ENCODE measurements around the gene PTPN23.
A peak's percentile ranks its signal among the peaks of the same experiment; 100 is the strongest.
"Not testable (repeated sequence)": the region's sequence is repeated elsewhere in the genome, so short reads cannot be mapped to it uniquely, and the experiment has no call there.

PTPN23 gene, protein sequence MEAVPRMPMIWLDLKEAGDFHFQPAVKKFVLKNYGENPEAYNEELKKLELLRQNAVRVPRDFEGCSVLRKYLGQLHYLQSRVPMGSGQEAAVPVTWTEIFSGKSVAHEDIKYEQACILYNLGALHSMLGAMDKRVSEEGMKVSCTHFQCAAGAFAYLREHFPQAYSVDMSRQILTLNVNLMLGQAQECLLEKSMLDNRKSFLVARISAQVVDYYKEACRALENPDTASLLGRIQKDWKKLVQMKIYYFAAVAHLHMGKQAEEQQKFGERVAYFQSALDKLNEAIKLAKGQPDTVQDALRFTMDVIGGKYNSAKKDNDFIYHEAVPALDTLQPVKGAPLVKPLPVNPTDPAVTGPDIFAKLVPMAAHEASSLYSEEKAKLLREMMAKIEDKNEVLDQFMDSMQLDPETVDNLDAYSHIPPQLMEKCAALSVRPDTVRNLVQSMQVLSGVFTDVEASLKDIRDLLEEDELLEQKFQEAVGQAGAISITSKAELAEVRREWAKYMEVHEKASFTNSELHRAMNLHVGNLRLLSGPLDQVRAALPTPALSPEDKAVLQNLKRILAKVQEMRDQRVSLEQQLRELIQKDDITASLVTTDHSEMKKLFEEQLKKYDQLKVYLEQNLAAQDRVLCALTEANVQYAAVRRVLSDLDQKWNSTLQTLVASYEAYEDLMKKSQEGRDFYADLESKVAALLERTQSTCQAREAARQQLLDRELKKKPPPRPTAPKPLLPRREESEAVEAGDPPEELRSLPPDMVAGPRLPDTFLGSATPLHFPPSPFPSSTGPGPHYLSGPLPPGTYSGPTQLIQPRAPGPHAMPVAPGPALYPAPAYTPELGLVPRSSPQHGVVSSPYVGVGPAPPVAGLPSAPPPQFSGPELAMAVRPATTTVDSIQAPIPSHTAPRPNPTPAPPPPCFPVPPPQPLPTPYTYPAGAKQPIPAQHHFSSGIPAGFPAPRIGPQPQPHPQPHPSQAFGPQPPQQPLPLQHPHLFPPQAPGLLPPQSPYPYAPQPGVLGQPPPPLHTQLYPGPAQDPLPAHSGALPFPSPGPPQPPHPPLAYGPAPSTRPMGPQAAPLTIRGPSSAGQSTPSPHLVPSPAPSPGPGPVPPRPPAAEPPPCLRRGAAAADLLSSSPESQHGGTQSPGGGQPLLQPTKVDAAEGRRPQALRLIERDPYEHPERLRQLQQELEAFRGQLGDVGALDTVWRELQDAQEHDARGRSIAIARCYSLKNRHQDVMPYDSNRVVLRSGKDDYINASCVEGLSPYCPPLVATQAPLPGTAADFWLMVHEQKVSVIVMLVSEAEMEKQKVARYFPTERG (N-terminal part only)

DNA sequence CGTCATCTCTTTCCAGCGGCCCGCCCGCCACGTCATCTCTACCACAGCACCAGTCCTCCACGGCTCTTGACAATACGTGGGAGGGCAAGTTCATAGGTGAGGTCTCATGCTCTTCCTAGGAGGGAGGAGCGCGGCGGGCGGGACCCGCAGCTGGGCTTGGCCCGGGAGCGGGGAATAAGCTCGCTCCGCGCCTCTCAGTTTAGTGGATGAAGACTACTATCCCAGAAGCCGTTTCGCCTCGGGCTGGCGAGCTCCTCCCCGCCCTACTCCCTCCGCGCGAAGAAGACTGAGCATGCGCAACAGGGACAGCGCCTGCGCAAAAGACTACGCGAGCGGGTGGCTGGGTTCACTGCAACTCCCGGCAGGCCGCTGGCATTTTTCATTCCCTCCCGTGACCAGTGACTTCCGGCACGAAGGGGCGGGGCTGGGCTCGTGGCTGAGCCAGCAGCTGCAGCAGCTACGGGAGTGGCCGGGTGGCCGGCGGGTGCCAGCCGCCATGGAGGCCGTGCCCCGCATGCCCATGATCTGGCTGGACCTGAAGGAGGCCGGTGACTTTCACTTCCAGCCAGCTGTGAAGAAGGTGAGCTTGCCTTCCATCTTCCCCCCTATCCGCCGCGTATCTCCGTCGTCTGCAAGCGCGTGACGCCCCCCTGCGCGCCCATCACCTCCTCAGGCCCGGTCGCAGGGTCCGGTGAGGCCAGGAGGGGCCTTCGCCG, at the start of gene PTPN23:
Gene PTPN23 (plus strand): TSS at position 421 of the 716 bp plus-strand sequence. CDS start 76 bp downstream, at position 497.
- DNase-seq = peak; percentile 98 to 99

DNA sequence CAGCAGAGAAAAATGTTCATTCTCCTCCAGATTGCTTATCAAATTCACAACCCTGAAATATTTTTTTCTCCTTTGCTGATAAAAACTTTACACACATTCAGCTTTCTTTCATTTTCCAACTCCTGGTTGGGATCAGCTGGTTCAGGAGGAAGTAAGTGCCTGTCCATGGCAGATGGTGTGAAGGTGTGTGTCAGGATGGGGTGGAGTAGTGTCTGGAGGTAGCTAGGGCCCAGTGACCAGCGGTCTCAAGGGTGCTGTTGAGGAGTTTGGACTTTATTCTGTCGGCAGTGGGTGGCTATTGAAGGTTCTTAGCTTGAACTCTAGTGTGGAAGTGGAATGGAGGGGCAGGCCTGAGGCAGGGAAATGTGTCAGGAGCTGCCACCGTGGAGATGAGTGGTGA, 46.9 kb upstream of the PTPN23 start:
- no peak for DNase-seq

DNA sequence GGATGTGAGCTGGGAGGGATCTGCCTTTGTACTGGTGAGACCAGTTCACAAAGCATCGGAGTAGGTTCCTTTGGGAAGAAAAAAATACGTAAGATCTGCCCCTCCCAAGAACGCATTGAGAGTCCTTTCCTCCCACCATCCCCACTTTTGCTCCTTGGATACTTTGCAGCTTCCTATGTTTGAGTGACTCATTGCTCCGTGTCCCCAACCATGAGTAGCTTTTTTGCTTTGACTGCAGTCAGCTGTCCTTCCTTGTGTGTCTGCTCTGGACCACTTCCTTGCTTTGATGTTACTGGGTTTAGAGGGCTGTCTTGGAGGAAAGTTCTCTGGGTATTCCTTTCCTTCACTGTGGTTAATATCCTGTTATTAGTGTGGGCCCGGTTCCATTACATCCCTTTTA, 43.2 kb upstream of the PTPN23 start:
- DNase-seq = no peak

DNA sequence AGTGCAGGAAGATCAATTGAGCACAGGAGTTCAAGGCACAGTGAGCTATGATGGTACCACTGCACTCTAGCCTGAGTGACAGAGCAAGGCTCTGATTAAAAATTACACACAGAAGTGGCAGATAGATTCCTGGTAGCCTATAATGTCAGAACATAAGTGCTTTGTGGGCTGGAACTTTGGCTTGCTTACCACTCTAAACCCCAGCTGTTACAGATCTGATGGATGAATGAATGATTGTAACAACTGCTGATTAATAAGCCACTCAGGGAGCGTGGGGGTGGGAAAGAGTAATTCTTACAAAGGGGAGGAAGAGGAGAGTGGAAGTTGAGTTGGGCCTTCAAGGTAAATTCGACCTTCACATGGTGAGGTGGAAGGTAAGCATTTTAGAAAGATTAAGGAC, 40.9 kb upstream of the PTPN23 start:
- no peak for DNase-seq

DNA sequence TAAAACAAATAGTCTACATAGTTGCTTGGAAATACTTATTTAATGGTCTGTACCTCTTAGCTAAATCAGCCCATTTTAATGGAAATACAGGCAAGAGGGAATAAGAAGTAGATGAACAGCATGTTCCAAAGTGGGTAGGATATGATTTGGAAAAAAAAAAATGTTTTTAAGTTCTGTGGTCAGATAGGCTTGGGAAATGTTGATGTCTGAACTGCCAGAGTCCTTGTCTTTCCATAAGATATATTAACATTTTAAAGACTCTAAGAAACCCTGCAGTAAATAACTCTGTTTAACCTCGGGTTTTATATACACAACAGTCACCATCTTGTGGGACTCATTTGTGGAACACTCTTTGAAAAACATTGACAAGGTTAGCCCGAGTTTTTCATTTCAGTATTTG, 40.0 kb upstream of the PTPN23 start:
- no peak for DNase-seq

DNA sequence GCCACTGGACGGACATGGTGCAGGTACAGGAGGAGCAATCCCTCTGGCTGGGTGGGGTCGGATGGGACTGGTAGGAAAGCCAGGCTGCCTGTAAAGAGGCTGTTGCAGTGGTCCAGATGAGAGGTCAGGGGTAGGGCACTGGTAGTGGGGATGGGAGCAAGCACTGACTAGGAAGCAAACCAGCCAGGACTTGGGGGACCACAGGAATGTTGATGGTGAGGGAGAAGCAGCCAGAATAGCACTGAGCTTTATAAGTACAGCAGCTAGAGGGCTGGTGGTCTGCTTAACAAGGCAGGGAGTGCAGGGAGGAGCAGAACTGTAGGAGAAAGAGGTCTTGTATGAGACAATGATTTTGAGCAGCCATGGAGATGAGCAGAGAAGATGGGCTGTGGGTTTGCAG, 38.7 kb upstream of the PTPN23 start:
- DNase-seq = no peak

DNA sequence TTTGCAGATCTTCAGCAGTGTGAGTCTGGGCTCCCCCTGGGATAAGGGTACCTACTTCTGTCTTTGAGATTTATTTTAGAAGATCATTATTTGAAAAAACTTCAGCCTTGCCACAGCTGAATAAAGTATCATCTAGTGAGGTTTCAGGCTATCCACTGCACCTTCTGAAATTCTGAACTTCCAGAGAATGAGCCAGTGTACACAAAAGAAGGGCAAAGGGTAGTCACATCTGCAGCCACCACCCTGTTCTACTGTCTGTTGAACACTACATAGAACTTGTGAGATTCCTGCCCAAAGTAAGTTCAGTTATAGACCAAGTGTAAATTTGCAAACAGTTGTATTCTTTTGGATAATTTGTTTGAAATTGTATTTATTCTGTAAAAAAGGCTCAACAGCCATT, 38.0 kb upstream of the PTPN23 start:
- DNase-seq = no peak

DNA sequence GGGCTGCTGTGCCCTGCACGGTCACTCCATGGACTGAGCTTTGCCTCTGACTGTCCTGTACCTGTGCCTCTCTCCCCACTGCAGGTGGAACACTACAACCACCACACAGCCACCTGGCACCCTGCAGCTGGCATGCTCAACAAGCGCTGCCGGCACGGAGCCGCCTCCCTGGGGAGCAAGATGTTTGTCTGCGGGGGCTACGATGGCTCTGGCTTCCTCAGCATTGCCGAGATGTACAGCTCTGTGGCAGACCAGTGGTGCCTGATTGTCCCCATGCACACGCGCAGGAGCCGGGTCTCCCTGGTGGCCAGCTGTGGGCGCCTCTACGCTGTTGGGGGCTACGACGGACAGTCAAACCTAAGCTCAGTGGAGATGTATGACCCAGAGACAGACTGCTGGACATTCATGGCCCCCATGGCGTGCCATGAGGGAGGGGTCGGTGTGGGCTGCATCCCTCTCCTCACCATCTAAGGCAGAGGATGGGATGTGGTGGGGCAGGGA, 37.3 kb upstream of the PTPN23 start:
- DNase-seq = no peak

DNA sequence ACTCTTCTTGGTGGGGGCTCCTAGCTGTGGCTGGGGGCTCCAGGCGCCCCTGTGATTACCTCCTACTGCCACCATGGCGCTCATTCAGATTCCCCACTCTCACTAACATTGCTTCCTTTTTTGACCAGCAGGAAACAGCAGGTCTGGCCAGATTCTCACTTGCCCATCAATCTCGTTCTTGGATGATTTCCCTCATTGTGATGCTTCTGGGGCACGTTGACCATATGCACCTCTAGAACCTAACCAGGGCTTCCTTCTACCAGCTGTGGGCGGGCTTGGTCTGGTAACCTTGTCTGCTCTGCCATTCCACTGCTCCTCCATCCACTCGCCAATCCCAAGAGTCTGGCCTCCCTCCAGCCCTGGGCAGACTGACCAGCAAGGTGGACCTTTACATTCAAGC, 35.9 kb upstream of the PTPN23 start:
- DNase-seq = no peak

DNA sequence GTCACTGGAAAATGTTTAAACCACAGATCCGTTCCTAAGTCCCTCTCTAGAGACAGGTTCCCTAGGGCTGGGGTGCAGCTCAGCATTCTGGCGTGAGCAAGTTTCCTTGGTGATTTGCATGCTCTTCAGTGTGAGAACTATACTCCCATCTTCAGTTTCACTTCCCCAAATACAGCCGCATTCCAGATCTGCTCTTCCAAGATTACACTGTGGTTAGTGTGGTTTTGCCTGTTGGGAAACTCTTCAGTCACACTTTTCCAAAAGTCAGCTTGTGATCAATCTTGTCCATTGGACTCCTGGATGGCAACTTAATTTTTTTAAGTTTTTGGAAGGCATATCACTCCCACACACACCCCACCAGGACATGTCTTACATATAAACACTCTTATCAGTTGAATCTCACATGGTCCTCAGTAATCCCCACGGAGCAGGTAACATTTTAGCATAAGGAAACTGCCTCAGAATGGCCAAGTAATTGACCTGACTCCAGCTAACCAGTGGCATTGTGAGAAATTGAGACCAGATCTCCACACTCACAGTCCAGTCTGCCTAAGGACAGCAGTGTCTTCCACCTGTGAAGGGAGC, 33.5 kb upstream of the PTPN23 start:
- peak; percentile 82 to 85 for DNase-seq

DNA sequence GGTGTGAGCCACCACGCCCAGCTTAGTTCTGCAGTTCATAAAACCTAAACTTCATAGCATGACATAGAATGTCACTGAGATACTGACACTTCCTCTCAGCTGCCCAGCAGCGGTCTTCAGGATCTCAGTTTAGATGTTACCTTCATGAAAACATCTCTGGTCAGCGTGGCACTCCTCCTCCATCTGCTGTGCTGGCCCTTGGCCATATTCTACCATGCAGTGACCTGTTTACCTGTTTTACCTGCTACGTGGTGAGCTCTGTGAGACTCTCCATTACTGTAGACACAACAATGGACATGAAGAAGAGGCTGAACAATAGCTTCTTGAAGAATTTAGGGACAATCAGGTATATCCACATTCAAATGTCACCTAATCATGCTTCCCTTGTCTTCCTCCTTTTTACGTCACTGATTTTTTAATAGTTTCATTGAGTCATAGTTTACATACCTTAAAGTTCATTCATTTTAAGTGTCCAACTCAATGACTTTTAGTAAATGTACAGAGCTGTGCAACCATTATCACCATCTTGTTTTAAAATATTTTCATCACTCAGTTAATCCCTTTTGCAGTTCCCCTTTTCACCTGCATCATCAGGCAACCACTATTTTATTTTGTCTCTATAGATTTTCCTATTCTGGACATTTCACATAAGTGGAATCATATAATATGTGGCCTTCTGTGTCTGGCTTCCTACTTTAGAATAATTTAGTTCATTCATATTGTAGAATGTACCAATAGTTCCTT, 32.2 kb upstream of the PTPN23 start:
- DNase-seq = no peak

DNA sequence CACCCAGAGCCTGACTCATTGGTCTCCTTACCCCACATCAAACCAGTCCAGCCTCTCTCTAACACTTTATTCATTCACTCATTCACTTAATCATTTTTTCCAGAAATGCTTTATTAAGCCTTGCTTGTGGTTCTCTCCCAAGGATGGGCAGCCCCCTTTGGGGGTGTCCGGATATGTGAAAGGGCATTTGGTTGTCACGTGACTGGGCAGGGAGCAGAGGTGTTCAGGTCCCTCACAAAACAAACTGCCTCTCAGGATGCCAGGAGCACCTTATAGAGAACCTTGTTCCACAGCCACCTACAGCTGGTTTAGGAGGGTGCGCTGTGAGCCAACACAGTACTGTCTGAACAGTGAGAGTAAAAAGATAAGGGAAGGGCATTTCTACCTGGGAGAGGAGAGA, 25.8 kb upstream of the PTPN23 start:
- no peak for DNase-seq

DNA sequence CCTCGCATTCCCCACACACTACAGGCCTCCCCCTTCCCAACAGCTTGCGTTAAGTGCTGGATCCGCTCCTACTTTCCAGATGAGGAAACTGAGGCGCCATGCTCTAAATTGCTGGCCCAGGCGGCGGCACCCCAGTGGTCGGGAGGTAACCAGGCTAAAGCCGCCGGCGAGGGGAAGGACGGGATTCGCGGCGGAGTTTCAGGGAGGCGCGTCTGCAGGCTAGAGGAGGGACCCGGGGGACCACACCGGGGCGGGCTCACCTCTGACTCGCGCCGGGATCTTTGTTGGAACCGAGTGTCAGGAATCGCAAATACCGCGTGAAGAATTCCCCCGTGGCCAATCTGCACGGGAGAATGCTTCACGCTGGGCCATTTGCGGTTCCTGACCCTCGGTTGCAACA, 24.6 kb upstream of the PTPN23 start:
- no peak for DNase-seq

DNA sequence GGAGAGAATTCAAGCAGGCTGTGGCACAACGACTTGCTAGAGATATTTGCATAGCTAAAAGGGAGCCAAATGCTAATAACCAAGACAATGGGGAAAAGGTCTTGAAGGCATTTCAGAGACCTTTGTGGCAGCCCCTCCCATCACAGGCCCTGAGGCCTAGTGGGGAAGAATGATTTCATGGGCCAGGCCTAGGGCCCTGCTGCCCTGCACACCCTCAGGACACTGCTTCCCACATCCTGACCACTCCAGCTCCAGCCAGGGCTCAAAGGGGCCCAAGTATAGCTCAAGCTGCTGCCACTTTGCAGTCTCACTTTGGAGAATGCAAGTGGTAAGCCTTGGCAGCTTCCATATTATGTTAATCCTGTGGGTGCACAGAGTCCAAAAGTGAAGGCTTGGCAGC, 21.5 kb upstream of the PTPN23 start:
- no peak for DNase-seq

DNA sequence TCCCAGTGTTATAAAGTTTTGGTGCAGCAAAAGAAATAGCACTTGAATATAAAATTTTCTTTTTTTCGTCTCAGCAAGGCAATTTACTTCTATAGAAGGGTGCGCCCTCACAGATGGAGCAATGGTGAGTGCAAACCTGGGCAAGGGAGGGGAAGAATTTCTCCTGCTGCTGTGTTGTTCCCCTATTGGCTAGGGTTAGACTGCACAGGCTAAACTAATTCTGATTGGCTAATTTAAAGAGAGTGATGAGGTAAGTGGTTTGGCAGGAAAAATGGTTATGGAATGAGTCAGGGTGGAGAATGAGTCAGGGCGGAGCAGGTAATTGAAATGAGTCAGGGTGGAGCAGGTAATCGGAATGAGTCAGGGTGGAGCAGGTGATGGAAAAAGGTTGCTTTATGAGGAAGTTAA, 20.7 kb upstream of the PTPN23 start:
- DNase-seq = not testable (repeated sequence)

DNA sequence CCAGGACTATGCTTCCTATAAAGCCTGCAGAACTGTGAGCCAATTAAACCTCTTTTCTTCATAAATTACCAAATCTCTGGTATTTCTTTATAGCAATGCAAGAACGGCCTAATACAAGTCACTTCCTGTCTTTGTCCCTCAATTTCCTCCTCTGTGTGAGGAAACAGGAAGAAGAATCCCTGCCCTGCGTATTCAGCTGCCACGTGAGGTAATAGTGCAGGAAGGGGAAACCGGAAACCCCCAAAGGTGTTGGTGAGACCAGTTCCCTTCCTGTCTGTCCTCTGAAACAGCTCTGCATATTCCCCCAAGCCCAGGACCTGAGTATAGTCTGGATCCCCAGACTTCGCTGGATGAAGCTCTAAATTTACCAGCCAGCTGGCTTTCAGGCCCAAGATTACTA, 18.1 kb upstream of the PTPN23 start:
- peak; percentile 49 to 57 for DNase-seq

DNA sequence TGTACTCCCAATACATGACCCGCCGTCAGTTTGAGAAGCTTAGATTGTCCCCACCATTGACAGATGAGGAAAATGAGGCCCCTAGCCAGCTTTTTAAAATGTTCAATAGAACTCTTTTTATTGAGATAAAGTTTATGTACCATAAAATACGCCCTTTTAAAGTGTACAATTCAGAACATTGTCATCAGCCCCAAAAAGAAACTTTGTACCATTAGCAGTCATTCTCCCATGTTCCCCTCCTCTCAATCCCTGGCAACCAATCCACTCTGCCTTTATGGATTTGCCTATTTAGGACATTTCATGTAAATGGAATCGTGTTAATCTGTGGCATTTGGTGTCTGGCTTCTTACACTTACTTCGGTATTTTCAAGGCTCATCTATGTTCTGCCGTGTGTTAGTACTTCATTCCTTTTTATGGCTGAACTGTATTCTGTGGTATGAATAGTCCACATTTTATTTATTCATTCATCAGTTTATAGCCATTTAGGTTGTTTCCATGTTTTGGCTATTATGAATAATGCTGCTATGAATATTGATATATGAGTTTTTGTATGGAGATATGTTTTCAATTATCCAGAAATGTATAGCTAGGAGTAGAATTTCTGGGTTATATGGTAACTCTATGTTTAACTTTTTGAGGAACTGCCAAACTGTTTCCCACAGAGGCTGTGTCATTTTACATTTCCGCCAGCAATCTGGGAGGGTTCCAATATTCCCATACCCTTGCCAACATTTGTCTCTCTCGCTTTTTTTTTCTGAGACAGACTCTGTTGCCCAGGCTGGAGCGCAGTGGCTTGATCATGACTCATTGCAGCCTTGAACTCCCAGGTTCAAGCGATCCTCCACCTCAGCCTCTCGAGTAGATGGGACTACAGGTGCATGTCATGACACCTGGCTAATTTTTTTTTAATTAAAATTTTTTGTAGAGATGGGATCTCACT, 15.3 kb upstream of the PTPN23 start:
- DNase-seq = peak in 1 of 2 donors; percentile 14

DNA sequence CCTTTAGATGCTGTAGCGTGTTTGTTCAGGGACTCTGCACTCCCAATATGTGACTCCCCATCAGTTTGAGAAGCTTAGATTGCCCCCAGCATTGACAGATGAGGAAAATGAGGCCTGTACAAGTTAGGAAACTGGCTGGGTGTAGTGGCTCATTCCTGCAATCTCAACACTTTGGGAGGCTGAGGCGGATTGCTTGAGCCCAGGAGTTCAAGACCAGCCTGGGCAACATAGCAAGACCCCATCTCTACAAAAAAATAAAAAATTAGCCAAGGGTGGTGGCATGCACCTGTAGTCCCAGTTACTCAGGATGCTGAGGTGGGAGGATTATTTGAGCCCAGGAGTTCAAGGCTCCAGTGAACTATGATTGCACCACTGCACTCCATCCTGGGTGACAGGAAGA, 14.0 kb upstream of the PTPN23 start:
- DNase-seq = no peak

DNA sequence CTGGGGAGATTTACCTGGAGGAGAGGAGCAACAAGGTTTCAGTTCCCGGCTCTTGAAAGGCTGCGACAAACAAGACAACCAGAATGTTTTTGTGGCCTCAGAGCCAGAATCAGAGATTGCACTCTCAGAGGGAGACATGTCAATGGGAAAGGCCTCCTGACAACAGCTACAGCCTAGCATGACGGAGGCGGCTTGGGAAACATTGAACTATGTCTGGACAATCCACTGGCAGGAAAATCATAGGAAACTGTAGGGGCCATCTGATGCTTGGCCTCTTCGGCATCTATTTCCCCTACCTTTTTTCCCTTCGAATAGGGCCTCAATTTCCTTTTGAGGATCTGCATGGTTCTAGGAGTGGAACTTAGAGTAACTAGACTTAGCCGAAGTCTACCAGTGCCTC, 13.2 kb upstream of the PTPN23 start:
- no peak for DNase-seq

DNA sequence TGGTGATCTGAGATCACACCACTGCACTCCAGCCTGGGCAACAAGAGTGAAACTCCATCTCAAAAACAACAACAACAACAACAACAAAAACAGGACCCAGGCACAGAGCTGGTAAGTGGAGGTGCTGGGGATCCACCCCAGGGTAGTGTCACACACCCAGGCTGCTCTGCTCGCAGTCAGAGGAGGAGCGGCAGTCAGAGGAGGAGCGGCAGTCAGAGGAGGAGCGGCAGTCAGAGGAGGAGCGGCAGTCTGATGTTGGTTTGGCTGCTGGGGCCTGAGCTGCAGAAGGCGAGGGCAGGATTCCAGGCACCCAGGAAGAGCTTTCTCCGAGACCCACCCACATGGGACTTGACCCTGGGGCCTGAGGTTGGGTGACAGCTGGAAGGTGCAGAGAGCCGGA, 10.8 kb upstream of the PTPN23 start:
- DNase-seq = not testable (repeated sequence)

Measured in inflammatory macrophage treated with lipopolysaccharide for 1 hour (primary cell).